HG02973 (cell line): ENCODE measurements around the gene MAN2A2.

Source experiments
- ATAC-seq: cut with Tn5 transposase; IDR thresholded peaks from one replicate; pipeline ENCODE4 v1.9.1; 2021; ENCODE audit warnings: moderate library complexity; ENCODE audit not compliant: unreplicated experiment

The MAN2A2 gene

GRCh38 chr15:90941038-90941437, 37.9 kb downstream of the MAN2A2 start:
- no peak for ATAC-seq

- no peak for ATAC-seq
Observed at GRCh38 chr15:90942354-90943120, 39.4 kb downstream of the MAN2A2 start.

GRCh38 chr15:90945091-90945490, 42.0 kb downstream of the MAN2A2 start:
- ATAC-seq = no peak

- ATAC-seq = no peak
Observed at GRCh38 chr15:90946538-90946937, 43.4 kb downstream of the MAN2A2 start.

- ATAC-seq = no peak
Observed at GRCh38 chr15:90946941-90947576, 44.0 kb downstream of the MAN2A2 start.

GRCh38 chr15:90947577-90948357, 44.7 kb downstream of the MAN2A2 start:
- ATAC-seq = no peak

GRCh38 chr15:90948506-90948905, 45.4 kb downstream of the MAN2A2 start:
- no peak for ATAC-seq

- no peak for ATAC-seq
Observed at GRCh38 chr15:90949979-90950675, 47.0 kb downstream of the MAN2A2 start.

GRCh38 chr15:90950676-90951075, 47.6 kb downstream of the MAN2A2 start:
- ATAC-seq = no peak

- ATAC-seq = no peak
Observed at GRCh38 chr15:90952901-90953677, 50.0 kb downstream of the MAN2A2 start.

- no peak for ATAC-seq
Observed at GRCh38 chr15:90953947-90954711, 51.0 kb downstream of the MAN2A2 start.

GRCh38 chr15:90954712-90955623, 51.9 kb downstream of the MAN2A2 start, which contains the start of gene RCCD1:
Gene RCCD1 (plus strand): TSS chr15:90954884. CDS start chr15:90956735, 1,851 bp downstream.
- peak; percentile 86 for ATAC-seq

- ATAC-seq = no peak
Observed at GRCh38 chr15:90955624-90956273, 52.6 kb downstream of the MAN2A2 start.

GRCh38 chr15:90956274-90957030, 53.4 kb downstream of the MAN2A2 start:
- no peak for ATAC-seq

- no peak for ATAC-seq
Observed at GRCh38 chr15:90957031-90957790, 54.1 kb downstream of the MAN2A2 start.

- ATAC-seq = no peak
Observed at GRCh38 chr15:90957791-90958190, 54.7 kb downstream of the MAN2A2 start.
